Stromal cell of bone marrow (primary cell): ENCODE measurements around the gene DCPS.
"Not testable (repeated sequence)": the region's sequence is repeated elsewhere in the genome, so short reads cannot be mapped to it uniquely, and the experiment has no call there.

Experiments
- DNase-seq: peaks from one replicate; pipeline ENCODE4 v3.0.0-alpha.2; 2012; ENCODE audit warnings: low read depth

Gene DCPS

DNA sequence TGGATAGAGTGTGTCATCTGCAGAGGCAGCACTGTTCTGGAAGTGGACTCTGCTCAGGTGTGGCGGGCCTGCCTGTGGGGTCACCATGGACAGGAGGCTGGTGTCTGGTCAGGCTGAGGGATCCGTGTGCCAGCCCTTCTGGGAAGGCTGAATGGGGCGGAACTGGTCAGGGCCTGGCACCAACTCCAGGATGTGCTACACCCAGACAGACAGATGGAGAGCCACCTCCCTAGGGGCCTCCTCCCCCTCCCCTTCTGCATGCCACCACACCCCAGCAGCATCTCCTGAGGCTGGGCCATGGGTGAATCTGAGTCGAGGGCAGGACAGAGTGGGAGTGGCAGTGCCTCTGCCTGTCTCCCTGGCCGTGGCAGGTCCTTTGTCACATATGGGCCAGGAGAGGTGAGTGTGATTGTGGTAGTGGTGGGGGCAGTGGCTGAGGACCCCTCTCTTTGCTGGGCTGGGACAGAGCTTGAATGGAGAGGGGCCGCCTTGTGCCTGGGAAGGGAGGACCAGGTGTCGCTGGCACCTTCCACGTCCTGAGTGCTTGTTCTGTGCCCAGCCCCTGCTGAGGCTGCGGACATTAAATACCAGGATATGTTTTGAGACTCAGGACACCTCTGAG is 80.7 kb downstream of the DCPS start:
- no peak for DNase-seq

DNA sequence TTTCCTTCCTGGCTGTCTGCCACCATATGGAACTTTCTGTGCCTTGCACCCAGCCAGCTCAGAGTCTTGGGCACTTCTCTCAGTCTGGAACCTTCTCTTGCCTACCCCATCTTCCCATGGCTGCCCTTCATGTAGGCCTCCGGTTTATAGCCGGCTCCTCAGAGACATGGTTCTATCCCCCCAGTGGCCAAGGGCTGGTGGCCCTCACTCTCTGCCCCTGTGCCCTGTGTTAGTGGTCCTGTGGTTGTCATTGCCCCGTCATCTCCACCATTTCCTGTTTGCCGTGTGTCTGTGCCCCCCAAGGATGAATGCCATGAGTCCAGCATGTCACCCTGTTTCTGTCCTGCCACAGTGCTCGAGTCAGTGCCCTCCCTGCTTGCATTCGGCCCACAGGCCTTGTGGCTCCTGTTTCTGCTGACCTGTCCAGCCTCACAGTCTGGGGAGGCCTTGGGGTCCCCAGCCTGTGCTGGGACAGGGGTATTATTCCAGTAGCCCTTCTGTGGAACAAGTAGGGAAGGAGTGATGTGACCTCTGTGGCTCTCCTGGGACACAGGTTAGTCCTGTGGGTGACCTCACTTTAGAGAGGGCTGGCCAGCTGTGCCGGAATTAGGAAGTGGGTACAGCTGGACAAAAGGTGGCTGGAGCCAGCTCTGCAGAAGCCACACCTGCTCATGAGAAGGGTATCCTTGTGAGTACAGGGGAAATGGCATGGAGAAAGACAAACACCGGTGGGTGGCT is 82.3 kb downstream of the DCPS start:
- no peak for DNase-seq

DNA sequence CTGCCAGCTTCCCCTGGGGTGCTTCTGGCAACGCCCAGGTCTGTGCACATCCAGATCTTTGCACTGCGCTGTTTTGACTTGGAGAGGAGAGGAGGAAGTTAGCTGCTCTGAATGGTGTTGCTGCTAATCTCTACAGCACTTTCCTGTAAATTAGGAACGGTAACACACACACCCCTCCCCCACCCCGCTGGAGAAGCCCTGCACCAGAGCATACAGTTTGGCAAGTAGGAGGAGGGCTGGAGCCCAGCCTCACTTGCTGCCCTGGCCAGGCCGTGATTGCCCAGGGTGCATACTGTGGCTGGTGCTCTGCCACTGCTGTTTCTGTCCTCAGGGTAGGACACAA is 82.8 kb downstream of the DCPS start:
- DNase-seq, result not testable (repeated sequence)

DNA sequence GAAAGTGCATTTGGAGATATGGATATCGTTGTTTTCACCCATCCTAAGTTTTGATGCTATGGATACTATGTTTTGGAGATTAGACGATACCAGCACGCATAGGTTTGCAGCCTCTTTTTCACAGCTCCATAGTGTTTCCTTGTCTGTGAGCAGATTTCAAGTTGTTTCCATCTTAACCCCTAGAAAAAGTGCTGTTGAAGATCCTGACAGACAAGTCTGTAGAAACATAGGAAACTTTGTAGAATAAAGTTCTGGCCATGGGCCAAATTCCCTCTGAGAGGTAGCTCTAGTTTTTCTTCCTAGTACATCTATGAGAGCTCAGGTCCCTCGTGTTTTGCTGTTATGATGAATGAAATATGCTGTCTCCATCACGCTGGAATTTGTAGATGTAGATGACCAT is 84.0 kb downstream of the DCPS start:
- no peak for DNase-seq

DNA sequence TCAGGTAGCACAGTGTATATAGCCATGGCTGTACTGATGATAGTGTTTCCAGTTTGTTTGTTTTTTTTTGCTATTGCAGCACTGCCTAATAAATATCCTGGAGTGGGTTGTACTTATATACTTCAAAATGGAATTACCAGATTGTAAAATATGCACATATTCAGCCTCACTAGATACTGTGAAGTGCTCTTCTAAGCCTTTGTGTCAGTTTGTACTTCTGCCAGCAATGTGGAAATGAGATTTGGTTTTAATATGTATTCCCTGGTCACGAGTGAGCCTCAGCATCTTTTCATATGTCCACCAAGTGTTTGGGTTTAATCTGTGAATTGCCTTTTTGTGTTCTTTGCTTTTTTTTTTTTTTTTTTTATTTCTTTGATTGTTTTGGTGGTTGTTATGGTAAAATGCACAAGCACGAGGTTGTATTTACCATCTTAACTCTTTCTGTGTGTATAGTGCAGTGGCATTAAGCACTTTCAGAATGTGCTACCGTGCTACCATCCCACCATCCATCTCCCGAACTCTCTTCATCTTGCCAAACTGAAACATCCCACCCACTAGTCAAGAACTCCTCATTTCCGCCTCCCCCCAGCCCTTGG is 86.5 kb downstream of the DCPS start:
- DNase-seq, result no peak

DNA sequence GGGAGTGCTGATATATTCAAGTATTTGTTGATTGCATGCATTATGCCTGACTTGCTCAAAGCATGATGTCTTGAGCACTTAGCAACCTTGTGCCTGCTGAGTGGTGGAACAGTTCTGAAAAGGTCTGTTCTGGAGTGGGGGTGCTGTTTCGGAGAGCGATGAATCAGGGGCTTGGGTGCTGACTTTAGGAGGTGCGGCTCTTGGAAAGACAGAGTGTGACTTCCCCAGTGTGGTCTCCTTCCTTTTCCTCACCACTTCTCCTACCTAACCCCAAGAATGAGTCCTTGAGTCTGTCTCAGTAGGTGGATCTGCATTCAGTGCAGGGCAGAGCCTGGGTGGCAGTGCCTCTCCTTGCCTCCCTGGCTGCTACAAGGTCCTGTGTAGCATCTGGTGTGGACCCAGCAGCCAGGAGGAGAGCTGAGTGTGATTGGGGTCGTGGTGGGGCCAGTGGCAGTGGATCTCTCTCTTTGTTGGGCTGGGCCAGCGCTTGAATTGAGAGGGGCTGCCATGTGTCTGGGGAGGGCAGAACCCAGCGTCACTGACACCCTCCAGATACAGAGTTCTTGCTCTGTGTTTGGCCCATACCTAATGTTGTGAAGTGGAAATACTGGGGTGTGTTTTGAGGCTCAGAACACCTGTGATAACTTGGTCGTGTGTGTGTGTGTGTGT is 87.6 kb downstream of the DCPS start:
- DNase-seq, result no peak

DNA sequence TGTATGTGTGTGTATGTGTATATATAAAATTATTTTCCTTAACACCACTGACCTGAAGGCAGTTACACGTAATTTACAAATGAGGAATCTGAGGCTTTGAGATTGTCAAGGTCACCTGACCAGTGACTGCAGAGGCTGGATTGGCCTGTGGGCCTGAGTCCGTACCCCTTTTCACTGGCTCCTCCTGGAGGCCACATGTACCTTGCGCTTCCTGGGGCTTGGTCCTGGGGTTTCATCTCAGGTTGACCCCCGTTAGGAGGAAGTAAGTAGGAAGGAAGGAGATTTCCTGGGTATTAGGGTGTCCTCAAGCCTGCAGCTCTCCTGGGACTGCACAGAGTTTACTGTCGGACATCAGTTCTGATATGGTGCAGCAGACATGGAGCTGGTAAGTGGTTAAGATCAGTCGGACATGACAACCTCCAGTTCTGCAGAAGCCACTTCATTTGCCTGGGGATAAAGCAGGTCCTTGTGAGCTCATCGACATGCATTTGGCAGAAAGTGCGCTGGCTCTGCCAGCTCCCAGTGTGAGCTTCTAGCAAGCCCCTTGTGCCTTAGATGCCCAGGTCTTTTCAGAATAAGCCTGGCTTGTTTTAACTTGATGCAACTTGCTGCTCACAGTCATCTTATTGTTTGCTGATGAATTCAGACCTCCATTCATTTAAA is 88.2 kb downstream of the DCPS start:
- DNase-seq, result no peak

DNA sequence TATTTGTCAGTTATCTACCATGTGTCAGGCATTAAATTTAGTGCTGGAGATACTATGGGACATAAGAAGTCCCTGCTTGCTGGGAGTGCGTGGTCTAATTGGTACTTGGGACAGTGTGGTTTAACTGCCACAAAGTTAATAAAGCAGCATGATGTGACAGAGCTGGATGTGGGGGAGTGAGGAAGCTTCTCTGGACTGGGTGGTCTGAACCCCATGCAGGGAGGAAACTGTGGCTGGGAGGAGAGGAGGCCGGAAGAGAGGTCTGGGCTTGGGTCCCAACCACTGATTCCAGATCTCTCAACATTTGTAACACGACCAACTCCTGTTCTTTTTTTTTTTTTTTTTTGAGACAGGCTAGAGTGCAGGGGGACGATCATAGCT is 88.8 kb downstream of the DCPS start:
- DNase-seq, result no peak

DNA sequence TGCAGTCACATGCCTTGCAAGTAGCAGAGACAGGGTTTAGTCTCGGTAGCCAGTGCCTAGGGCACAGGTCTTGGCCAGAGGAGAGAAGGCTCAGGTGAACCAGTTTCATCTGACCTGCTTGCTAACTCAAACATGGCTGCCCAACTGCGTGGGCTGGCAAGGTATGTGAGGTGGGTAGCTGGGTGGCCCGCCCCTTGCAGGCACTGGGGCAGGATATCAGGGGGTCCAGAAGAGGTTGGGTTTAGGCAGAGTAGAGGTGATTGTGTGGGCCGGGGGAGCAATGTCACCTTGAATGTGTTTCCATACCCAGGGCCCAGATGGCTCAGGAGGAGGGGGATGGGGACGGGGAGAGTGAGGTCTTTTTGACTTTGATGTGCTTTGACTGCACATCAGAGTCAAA is 89.3 kb downstream of the DCPS start:
- DNase-seq, result no peak

DNA sequence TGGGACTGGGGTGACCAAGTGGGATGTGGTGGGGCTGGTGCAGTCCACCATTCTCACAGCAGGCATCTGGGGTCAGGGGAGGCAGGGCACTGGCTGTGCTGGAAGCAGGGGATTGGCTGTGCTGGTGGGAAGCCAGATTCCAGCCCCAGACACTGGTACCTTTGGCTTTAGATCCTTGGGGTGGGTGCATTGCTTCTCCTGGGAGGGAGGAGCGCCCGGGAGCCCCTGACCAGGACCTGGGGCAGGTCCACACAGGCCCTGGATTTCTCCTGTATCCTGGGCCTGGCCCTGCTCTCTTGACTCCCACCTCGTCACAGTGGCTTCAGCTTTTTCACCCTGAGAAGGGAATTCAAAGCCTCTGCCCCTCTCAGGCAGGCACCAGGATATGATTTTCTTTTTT is 90.2 kb downstream of the DCPS start:
- no peak for DNase-seq

DNA sequence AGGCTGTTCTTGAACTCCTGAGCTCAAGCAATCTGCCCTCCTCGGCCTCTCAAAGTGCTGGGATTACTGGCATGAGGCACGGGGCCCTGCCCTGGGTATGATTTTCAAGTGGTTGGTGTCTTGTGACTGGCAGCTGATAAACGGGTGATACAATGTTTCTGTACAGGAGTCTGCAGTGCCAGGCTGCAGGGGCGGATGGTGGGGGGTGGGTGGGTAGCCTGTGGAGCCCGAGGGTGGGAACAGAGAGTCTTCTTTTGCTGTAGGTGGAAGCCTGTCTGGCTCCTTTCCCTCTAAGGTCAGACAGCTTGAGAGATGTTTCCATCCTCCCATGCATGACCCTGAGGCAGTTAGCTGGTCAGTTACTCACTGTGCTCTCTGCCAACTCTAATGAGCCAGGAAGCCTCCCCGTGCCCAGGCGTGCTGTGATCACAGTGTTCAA is 90.8 kb downstream of the DCPS start:
- DNase-seq, result not testable (repeated sequence)
